Astrocyte (in vitro differentiated cells and primary cell): ENCODE data around the gene EPN2. TPM values are rescaled to one million over a fixed set of nuclear protein-coding genes. Genes with fewer than 3 reads are reported as not detected.

Experiments used
- DNase-seq: peaks from one replicate; pipeline ENCODE4 v3.0.0-alpha.2; 2010; ENCODE audit warnings: low read depth
- FAIRE-seq: peaks from 2 replicates; lab custom pipeline; 2011; peaks lifted over from hg19 to GRCh38; lab: Jason Lieb, UNC
- H2AFZ ChIP-seq: 2 replicates; pipeline ENCODE4 v1.6.0; 2012; ENCODE audit warnings: low read depth, low read length, inconsistent platforms
- H3K27ac ChIP-seq: 2 replicates; pipeline ENCODE4 v1.5.1; 2011; ENCODE audit warnings: low read depth, low read length, inconsistent platforms
- H3K27me3 ChIP-seq: 2 replicates; pipeline ENCODE4 v1.6.0; 2011; ENCODE audit warnings: low read length, inconsistent platforms; ENCODE audit not compliant: insufficient read depth
- H3K36me3 ChIP-seq: 2 replicates; pipeline ENCODE4 v1.5.1; 2011; ENCODE audit warnings: low read length, inconsistent platforms; ENCODE audit not compliant: insufficient read depth
- H3K4me1 ChIP-seq: 2 replicates; pipeline ENCODE4 v1.5.1; 2011; ENCODE audit warnings: low read length, inconsistent platforms; ENCODE audit not compliant: insufficient read depth
- H3K4me2 ChIP-seq: 2 replicates; pipeline ENCODE4 v1.6.0; 2012; ENCODE audit warnings: low read length, inconsistent platforms
- H3K4me3 ChIP-seq: 2 replicates; pipeline ENCODE4 v1.5.1; 2011; ENCODE audit warnings: low read depth, mild to moderate bottlenecking, low read length, inconsistent platforms; ENCODE audit not compliant: insufficient read depth
- H3K79me2 ChIP-seq: 2 replicates; pipeline ENCODE4 v1.6.0; 2012; ENCODE audit warnings: mild to moderate bottlenecking, low read length, inconsistent platforms; ENCODE audit not compliant: insufficient read depth
- H3K9ac ChIP-seq: 2 replicates; pipeline ENCODE4 v1.6.0; 2012; ENCODE audit warnings: mild to moderate bottlenecking, low read length, inconsistent platforms
- H3K9me3 ChIP-seq: 2 replicates; pipeline ENCODE4 v1.5.1; 2012; ENCODE audit warnings: low read depth, mild to moderate bottlenecking, low read length, inconsistent platforms; ENCODE audit not compliant: insufficient read depth
- H4K20me1 ChIP-seq: 2 replicates; pipeline ENCODE4 v1.6.0; 2012; ENCODE audit warnings: low read length, inconsistent platforms; ENCODE audit not compliant: insufficient read depth
- H3K27ac Mint-ChIP-seq: one replicate; pipeline ENCODE4 v1.8.0; 2021; ENCODE audit warnings: mild to moderate bottlenecking, mixed read lengths; ENCODE audit not compliant: unreplicated experiment
- H3K27me3 Mint-ChIP-seq: one replicate; pipeline ENCODE4 v1.8.0; 2021; ENCODE audit warnings: low read depth, mixed read lengths; ENCODE audit not compliant: unreplicated experiment
- H3K36me3 Mint-ChIP-seq: one replicate; pipeline ENCODE4 v1.8.0; 2021; ENCODE audit warnings: low read depth, mixed read lengths; ENCODE audit not compliant: unreplicated experiment
- H3K4me1 Mint-ChIP-seq: one replicate; pipeline ENCODE4 v1.8.0; 2021; ENCODE audit warnings: low read depth, mixed read lengths; ENCODE audit not compliant: unreplicated experiment
- H3K4me3 Mint-ChIP-seq: one replicate; pipeline ENCODE4 v1.8.0; 2021; ENCODE audit warnings: mild to moderate bottlenecking, moderate library complexity, mixed read lengths; ENCODE audit not compliant: unreplicated experiment
- H3K9me3 Mint-ChIP-seq: one replicate; pipeline ENCODE4 v1.8.0; 2021; ENCODE audit warnings: mild to moderate bottlenecking, mixed read lengths; ENCODE audit not compliant: unreplicated experiment
- EZH2 ChIP-seq: IDR thresholded peaks from 2 replicates; pipeline ENCODE4 v1.6.1; 2012; ENCODE audit warnings: mild to moderate bottlenecking, low read length, inconsistent platforms; ENCODE audit not compliant: insufficient read depth
- total RNA-seq: library from RNA; stranded (reverse); gene quantifications from 2 replicates; pipeline ENCODE4 v1.2.1, GENCODE V29; 2021
- TF ChIP-seq, protein P1 (sequence below): IDR thresholded peaks from 2 replicates; pipeline ENCODE4 v1.5.1; 2011; ENCODE audit warnings: low read depth, mild to moderate bottlenecking, inconsistent platforms, low read length, moderate library complexity; ENCODE audit not compliant: insufficient read depth

The EPN2 gene
- total RNA-seq, 1 donor from 2014 or later, result 48.7 TPM

- FAIRE-seq (peak; percentile 98), DNase-seq (peak; percentile 93)
- Histone ChIP-seq H3K27ac (peak overlapping the region; percentile 84), H3K9me3 (no peaks in the 10 kb centered on the region), H3K9ac (peak overlapping the region; percentile 42), H3K4me2 (peak overlapping the region; percentile 67), H3K4me3 (no peak overlapping the region), H3K27me3 (no peaks in the 10 kb centered on the region), H4K20me1 (no peaks in the 10 kb centered on the region), H2AFZ (no peak overlapping the region), H3K36me3 (no peaks in the 10 kb centered on the region), H3K4me1 (peaks cover 32% of the 10 kb centered on the region), H3K79me2 (no peaks in the 10 kb centered on the region)
- no peaks in the 10 kb centered on the region for H3K9me3 Mint-ChIP-seq
- no peaks in the 10 kb centered on the region for H3K27me3 Mint-ChIP-seq
- H3K4me3 Mint-ChIP-seq, result peak overlapping the region; percentile 11
- TF ChIP-seq, protein P1, sequence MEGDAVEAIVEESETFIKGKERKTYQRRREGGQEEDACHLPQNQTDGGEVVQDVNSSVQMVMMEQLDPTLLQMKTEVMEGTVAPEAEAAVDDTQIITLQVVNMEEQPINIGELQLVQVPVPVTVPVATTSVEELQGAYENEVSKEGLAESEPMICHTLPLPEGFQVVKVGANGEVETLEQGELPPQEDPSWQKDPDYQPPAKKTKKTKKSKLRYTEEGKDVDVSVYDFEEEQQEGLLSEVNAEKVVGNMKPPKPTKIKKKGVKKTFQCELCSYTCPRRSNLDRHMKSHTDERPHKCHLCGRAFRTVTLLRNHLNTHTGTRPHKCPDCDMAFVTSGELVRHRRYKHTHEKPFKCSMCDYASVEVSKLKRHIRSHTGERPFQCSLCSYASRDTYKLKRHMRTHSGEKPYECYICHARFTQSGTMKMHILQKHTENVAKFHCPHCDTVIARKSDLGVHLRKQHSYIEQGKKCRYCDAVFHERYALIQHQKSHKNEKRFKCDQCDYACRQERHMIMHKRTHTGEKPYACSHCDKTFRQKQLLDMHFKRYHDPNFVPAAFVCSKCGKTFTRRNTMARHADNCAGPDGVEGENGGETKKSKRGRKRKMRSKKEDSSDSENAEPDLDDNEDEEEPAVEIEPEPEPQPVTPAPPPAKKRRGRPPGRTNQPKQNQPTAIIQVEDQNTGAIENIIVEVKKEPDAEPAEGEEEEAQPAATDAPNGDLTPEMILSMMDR, result no peak
- no peak for TF ChIP-seq EZH2
- H3K36me3 Mint-ChIP-seq, result peaks cover 8% of the 10 kb centered on the region
- H3K27ac Mint-ChIP-seq, result peak overlapping the region; percentile 88
- H3K4me1 Mint-ChIP-seq, result peaks cover 34% of the 10 kb centered on the region
These were observed 90.0 kb downstream of the EPN2 start for GRCh38 chr17:19327031-19327783.

GRCh38 chr17:19328441-19329061 lies 91.4 kb downstream of the EPN2 start:
- Mint-ChIP-seq H3K27me3 (no peaks in the 10 kb centered on the region), H3K4me3 (no peak overlapping the region), H3K27ac (no peak overlapping the region), H3K9me3 (no peaks in the 10 kb centered on the region), H3K36me3 (peaks cover 5% of the 10 kb centered on the region), H3K4me1 (peaks cover 41% of the 10 kb centered on the region)
- no peaks in the 10 kb centered on the region for H3K79me2 ChIP-seq
- no peak overlapping the region for H2AFZ ChIP-seq
- FAIRE-seq, result no peak
- H3K36me3 ChIP-seq, result no peaks in the 10 kb centered on the region
- no peaks in the 10 kb centered on the region for H4K20me1 ChIP-seq
- TF ChIP-seq EZH2, result no peak
- TF ChIP-seq, protein P1, result no peak
- no peak overlapping the region for H3K9ac ChIP-seq
- H3K4me2 ChIP-seq, result no peak overlapping the region
- H3K9me3 ChIP-seq, result no peaks in the 10 kb centered on the region
- no peak overlapping the region for H3K4me3 ChIP-seq
- no peak for DNase-seq
- H3K4me1 ChIP-seq, result peaks cover 34% of the 10 kb centered on the region
- H3K27me3 ChIP-seq, result no peaks in the 10 kb centered on the region
- H3K27ac ChIP-seq, result no peak overlapping the region
